AG10803 (cell line): ENCODE data around the gene PIK3R1.

Experiments used
- DNase-seq: peaks from one replicate; pipeline ENCODE4 v3.0.0; 2010; ENCODE audit warnings: low read depth
- H3K4me3 ChIP-seq: 2 replicates; pipeline ENCODE4 v1.5.1; 2011; ENCODE audit warnings: mild to moderate bottlenecking, low read length, control low read depth
- TF ChIP-seq, protein P1 (sequence below): conservative IDR thresholded peaks from 2 replicates; pipeline ENCODE4 v1.5.1; 2011; ENCODE audit warnings: mild to moderate bottlenecking, low read length, control low read depth, inconsistent platforms

Gene PIK3R1

DNA sequence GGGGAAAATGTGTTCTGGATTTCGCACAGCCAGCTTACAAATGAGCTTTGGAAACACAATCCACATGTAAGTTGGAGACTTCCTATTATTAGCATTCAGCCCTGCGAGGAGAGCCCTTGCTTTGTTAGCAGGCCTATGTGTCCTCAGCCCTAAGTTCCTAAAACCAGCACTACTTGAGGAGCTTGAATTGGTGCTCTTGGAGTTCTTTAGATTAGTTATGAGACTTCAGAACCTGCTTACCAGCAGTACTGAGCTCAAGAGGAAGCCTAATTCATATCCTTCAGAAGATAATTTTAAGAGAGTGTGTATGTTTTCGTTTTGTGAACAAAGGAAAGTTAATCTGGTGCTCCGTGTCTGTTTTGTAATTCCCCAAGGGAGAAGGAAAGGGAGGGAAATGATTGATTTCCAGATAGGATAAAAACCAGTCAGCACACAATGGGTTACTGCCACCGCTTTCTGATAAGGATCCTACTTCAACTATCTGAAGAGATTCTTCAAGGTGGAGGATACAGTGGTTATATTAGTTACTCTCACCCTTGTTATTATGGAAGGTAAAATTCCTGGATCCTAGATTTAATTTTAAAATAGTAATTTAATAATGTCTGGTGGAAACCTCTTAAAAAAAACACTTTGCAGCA is 35.2 kb downstream of the PIK3R1 start:
- TF ChIP-seq, protein P1, sequence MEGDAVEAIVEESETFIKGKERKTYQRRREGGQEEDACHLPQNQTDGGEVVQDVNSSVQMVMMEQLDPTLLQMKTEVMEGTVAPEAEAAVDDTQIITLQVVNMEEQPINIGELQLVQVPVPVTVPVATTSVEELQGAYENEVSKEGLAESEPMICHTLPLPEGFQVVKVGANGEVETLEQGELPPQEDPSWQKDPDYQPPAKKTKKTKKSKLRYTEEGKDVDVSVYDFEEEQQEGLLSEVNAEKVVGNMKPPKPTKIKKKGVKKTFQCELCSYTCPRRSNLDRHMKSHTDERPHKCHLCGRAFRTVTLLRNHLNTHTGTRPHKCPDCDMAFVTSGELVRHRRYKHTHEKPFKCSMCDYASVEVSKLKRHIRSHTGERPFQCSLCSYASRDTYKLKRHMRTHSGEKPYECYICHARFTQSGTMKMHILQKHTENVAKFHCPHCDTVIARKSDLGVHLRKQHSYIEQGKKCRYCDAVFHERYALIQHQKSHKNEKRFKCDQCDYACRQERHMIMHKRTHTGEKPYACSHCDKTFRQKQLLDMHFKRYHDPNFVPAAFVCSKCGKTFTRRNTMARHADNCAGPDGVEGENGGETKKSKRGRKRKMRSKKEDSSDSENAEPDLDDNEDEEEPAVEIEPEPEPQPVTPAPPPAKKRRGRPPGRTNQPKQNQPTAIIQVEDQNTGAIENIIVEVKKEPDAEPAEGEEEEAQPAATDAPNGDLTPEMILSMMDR = no peak
- no peak for DNase-seq
- no peak overlapping the region for H3K4me3 ChIP-seq

DNA sequence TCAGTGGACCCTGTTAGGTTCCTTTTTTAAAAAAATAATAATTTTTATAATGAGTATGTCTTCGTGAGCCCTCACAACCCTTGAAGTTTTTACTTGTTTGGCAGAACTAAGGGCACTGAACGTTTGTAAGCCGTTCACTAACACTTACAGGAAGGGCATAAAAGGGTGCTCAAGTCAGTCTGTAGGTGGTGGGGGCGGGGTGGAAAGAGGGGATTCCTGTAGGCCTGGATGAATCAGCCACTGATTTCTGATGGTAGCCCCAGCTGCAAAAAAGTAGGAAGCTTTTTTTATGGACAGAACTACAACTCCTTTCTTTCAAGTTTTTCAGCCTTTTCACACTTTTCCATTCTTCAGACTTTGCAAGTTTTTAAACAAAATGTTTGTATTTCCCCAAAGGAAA is 35.8 kb downstream of the PIK3R1 start:
- H3K4me3 ChIP-seq = no peak overlapping the region
- TF ChIP-seq, protein P1 = no peak
- no peak for DNase-seq

DNA sequence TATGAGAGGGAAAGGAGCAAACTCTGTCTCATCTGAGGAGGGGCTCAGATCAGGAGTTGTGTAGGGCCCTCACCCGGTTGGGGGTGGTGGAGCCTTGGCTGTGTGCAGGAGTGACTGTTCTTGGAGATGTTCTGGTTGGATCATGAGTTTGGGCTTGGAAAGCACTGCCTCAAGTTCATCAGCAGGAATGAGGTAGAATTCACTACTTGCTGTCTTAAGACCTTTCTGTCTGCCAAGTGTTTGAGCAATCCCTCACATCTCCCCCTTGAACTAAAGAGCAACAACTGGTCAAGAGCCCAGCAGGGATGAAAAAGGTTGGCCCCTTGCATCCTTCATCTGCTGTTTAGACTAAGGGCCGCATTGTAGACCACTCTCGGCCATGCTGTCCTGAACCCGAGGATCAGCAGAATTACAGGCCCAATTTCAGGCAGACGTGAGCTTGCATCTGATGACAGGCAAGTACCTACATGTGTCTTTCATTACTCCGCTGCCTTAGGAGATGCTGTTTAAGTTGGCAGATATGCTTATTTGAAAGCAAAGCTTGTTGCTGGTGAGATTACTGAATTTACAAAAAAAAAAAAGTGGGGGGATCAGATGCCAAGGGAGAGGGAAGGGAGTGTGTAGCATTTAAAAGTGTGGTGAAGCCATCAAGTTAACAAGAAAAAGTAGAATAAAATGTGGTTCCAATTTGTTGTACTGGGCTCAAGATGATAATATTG is 36.4 kb downstream of the PIK3R1 start:
- TF ChIP-seq, protein P1 = no peak
- peak; percentile 87 for DNase-seq
- no peak overlapping the region for H3K4me3 ChIP-seq

DNA sequence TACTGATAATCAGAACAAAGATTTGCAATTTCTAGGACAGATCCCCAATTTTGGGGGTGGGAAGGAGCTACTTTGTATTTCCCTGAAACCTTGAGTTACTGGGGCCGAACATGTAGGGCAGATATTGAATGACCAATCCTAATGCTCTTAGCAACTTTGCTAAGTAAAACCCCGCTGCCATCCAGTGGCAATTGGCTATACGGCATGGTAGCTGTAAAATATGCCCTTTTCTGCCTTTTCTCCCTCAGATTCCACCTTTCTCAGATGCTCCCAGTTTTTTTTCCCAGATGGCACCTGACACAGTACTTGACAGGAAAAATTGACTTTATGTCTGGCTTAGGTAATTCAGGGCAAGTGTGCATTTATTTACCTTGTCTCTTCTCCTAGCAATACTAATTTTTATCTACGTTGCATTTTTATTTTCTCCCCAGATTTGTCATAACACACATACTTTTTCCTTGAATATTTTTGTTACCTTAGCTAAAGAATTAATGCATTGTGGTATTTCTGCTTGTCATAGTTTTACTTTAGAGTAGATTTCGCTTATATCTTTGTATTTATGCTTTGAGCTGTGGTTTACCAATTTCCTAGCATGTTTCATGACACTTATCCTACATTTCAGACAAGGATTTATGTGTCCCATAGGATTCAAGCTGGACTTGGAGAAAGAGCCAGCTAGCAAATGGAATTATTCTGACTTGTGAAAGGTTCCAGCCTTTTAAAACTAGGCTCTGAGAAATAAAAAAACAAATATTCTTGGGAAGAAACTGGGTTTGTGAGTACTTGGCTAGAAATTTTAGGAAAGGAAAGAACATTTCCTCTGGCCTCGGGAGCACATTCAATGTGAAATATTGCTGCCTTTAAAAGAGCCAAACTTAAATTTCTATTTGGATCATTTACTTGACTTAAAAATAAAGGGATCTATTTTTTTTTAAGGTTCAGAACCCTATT is 37.4 kb downstream of the PIK3R1 start:
- no peak overlapping the region for H3K4me3 ChIP-seq
- TF ChIP-seq, protein P1 = peak; percentile 94
- peak; percentile 77 for DNase-seq

DNA sequence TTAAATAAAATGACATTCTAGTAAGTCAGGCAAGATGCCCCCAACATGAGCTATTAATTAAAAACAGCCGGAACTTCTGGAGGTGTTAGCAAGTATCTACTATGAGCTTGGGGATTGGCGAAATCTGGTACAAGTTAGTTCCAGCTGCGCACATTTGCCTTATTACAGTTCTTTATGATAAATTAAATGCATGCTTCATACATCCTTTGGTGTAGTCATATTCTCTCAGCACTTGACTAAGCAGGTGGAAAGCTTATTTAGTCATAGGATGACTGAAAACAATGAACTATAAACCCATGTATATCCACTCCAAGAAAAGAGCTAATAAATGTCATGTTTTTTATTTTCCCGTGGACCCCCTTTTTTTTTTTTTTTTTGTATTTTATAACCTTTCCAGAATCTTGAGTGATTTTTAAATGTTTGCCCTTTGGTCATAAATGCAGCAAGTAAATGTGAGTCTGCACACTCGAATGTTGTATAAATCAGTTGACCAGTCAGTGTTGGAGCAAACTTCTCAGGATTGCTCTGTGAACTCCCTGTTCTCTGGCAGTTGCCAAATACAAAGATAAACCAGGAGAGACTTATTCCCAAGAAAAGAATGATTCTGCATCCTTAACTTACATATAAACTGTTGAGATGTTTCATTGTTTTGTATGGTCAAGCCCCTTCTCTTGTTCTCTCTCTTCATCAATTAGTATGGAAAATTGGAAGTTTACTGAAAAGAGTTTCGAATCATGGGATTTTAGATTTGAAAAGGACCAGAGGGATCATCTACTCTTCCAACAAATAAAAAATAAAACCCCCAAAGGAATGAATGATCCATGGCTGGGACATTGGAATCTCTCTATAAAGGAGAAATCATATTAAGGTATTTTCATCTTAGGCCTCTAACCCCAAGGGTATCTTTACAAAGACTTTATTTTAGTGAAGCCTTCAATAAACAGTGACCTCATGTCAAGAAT is 38.3 kb downstream of the PIK3R1 start:
- peak; percentile 47 for DNase-seq
- no peak overlapping the region for H3K4me3 ChIP-seq
- TF ChIP-seq, protein P1 = no peak

DNA sequence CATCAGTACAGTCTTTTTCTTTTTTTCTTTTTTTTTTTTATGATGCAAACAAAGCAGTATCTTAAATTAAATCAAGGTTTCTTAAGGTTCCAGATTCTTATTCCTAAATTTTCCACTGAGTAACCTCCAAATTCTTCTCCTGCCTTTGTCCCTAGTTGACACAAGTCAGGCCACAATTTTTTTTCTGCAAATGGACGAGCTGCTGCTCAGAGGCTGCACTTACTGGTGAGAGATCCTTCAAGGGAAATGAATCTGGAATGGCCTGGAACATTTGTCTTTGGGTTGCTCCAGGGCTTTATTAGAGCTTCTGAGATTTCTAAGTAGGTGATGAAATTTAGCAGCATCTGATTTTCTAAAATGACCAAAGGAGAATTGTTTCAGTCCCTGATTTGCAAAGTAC is 39.3 kb downstream of the PIK3R1 start:
- no peak for DNase-seq
- H3K4me3 ChIP-seq = no peak overlapping the region
- TF ChIP-seq, protein P1 = no peak
